Fibroblast of mammary gland (primary cell): ENCODE results near the gene SEMA3E.

Source experiments
- DNase-seq: peaks from one replicate; pipeline ENCODE4 v3.0.0-alpha.2; 2010; ENCODE audit warnings: low read depth
- H3K4me3 ChIP-seq: 2 replicates; pipeline ENCODE4 v1.5.1; 2011; ENCODE audit warnings: low read depth, mild to moderate bottlenecking, low read length, moderate library complexity; ENCODE audit not compliant: control insufficient read depth
- CTCF ChIP-seq: conservative IDR thresholded peaks from 2 replicates; pipeline ENCODE4 v1.5.1; 2011; ENCODE audit warnings: low read depth, low read length, inconsistent platforms; ENCODE audit not compliant: control insufficient read depth, insufficient read depth

Gene SEMA3E

GRCh38 chr7:83546586-83546985, 102.4 kb downstream of the SEMA3E start:
- no peak overlapping the region for H3K4me3 ChIP-seq
- DNase-seq = peak; percentile 33
- TF ChIP-seq CTCF = no peak

GRCh38 chr7:83541187-83541960, 107.6 kb downstream of the SEMA3E start:
- DNase-seq = no peak
- no peak for TF ChIP-seq CTCF
- H3K4me3 ChIP-seq = no peak overlapping the region

- H3K4me3 ChIP-seq = no peak overlapping the region
- DNase-seq = no peak
- TF ChIP-seq CTCF = no peak
Measured at GRCh38 chr7:83534488-83534887, 114.5 kb downstream of the SEMA3E start.

GRCh38 chr7:83532219-83532618, 116.7 kb downstream of the SEMA3E start:
- no peak for TF ChIP-seq CTCF
- H3K4me3 ChIP-seq = no peak overlapping the region
- DNase-seq = peak; percentile 12

- no peak overlapping the region for H3K4me3 ChIP-seq
- TF ChIP-seq CTCF = no peak
- no peak for DNase-seq
Measured at GRCh38 chr7:83531766-83532165, 117.2 kb downstream of the SEMA3E start.

GRCh38 chr7:83528925-83529423, 120.0 kb downstream of the SEMA3E start:
- H3K4me3 ChIP-seq = no peak overlapping the region
- DNase-seq = no peak
- no peak for TF ChIP-seq CTCF
